ENCODE data around the gene CABLES1. TPM values are rescaled to one million over a fixed set of nuclear protein-coding genes. Genes with fewer than 3 reads are reported as not detected.

Gene CABLES1
- total RNA-seq, 1 experiment from 2014 or later, result 66.4 TPM

- no peak for ATAC-seq
- ChIA-PET CTCF (no interaction called here), POLR2A (no interaction called here)
- no TSS peak for BruUV-seq (replicated peaks)
- in situ Hi-C loops (cut with HindIII; ENCODE audit: low pct_unique_long_range_greater_than_20kb, low sequenced_read_pairs) (no loop called here), intact Hi-C loops (cut with micrococcal nuclease; ENCODE audit: unreplicated experiment) (no loop called here)
- Histone ChIP-seq H3K36me3 (ENCODE audit: control insufficient read depth, insufficient read depth, low read length) (no peaks in the 10 kb centered on the region; the same call in 1 of the 2 replicates), H3K27me3 (ENCODE audit: control insufficient read depth, insufficient read depth, low read length) (no peaks in the 10 kb centered on the region), H3K4me3 (ENCODE audit: low read depth in 2 of 2, low read length in 2 of 2) (no peak overlapping the region), H3K4me1 (ENCODE audit: control insufficient read depth, insufficient read depth, low read length) (no peaks in the 10 kb centered on the region), H3K9me3 (ENCODE audit: control insufficient read depth, insufficient read depth, low read depth, low read length) (no peaks in the 10 kb centered on the region), H3K27ac (ENCODE audit: low read length) (no peak overlapping the region)
- TF ChIP-seq TCF7L2 (IDR thresholded peaks at IDR 0.05; ENCODE audit: low read depth, low read length), result no peak
- no peak for TF ChIP-seq SIN3A (IDR thresholded peaks at IDR 0.05; ENCODE audit: borderline replicate concordance, insufficient read depth, low read depth, low read length)
- no peak for TF ChIP-seq POLR2AphosphoS5 (IDR thresholded peaks at IDR 0.05; ENCODE audit: low read depth, low read length)
- TF ChIP-seq, protein P1, sequence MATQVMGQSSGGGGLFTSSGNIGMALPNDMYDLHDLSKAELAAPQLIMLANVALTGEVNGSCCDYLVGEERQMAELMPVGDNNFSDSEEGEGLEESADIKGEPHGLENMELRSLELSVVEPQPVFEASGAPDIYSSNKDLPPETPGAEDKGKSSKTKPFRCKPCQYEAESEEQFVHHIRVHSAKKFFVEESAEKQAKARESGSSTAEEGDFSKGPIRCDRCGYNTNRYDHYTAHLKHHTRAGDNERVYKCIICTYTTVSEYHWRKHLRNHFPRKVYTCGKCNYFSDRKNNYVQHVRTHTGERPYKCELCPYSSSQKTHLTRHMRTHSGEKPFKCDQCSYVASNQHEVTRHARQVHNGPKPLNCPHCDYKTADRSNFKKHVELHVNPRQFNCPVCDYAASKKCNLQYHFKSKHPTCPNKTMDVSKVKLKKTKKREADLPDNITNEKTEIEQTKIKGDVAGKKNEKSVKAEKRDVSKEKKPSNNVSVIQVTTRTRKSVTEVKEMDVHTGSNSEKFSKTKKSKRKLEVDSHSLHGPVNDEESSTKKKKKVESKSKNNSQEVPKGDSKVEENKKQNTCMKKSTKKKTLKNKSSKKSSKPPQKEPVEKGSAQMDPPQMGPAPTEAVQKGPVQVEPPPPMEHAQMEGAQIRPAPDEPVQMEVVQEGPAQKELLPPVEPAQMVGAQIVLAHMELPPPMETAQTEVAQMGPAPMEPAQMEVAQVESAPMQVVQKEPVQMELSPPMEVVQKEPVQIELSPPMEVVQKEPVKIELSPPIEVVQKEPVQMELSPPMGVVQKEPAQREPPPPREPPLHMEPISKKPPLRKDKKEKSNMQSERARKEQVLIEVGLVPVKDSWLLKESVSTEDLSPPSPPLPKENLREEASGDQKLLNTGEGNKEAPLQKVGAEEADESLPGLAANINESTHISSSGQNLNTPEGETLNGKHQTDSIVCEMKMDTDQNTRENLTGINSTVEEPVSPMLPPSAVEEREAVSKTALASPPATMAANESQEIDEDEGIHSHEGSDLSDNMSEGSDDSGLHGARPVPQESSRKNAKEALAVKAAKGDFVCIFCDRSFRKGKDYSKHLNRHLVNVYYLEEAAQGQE (IDR thresholded peaks at IDR 0.05; ENCODE audit: insufficient read depth in 1 of 2, low read depth in 2 of 2, low read length in 1 of 2), result no peak
- TF ChIP-seq CTCF (IDR thresholded peaks at IDR 0.05), result no peak
- DNase-seq (ENCODE audit: low read depth, low spot score), result no peak
These were observed 82.5 kb downstream of the CABLES1 start for GRCh38 chr18:23217781-23218180.

GRCh38 chr18:23220355-23220754, 85.1 kb downstream of the CABLES1 start:
- no peak for DNase-seq (ENCODE audit: low read depth, low spot score)
- ATAC-seq, result peak; percentile 35; the same call in 1 of the 2 replicates
- ChIA-PET CTCF (no interaction called here), POLR2A (no interaction called here)
- H3K27me3 ChIP-seq (ENCODE audit: control insufficient read depth, insufficient read depth, low read length), result no peaks in the 10 kb centered on the region
- no peak for TF ChIP-seq SIN3A (IDR thresholded peaks at IDR 0.05; ENCODE audit: borderline replicate concordance, insufficient read depth, low read depth, low read length)
- TF ChIP-seq POLR2AphosphoS5 (IDR thresholded peaks at IDR 0.05; ENCODE audit: low read depth, low read length), result no peak
- TF ChIP-seq TCF7L2 (IDR thresholded peaks at IDR 0.05; ENCODE audit: low read depth, low read length), result no peak
- TF ChIP-seq, protein P1 (IDR thresholded peaks at IDR 0.05; ENCODE audit: insufficient read depth in 1 of 2, low read depth in 2 of 2, low read length in 1 of 2), result no peak
- TF ChIP-seq CTCF (IDR thresholded peaks at IDR 0.05), result no peak
- H3K36me3 ChIP-seq (ENCODE audit: control insufficient read depth, insufficient read depth, low read length), result no peaks in the 10 kb centered on the region; the same call in 1 of the 2 replicates
- no peaks in the 10 kb centered on the region for H3K9me3 ChIP-seq (ENCODE audit: control insufficient read depth, insufficient read depth, low read depth, low read length)
- no peak overlapping the region for H3K27ac ChIP-seq (ENCODE audit: low read length)
- in situ Hi-C loops (cut with HindIII; ENCODE audit: low pct_unique_long_range_greater_than_20kb, low sequenced_read_pairs) (no loop called here), intact Hi-C loops (cut with micrococcal nuclease; ENCODE audit: unreplicated experiment) (no loop called here)
- no peak overlapping the region for H3K4me3 ChIP-seq (ENCODE audit: low read depth in 2 of 2, low read length in 2 of 2)
- no peaks in the 10 kb centered on the region for H3K4me1 ChIP-seq (ENCODE audit: control insufficient read depth, insufficient read depth, low read length)
- BruUV-seq (replicated peaks), result no TSS peak

Measured in Panc1 (cell line).